ENCODE results near the gene AKT2.

The AKT2 gene

GRCh38 chr19:40270362-40271089 lies 14.6 kb downstream of the AKT2 start:
- H3K9ac ChIP-seq (ENCODE audit: low read length) = no peak overlapping the region
- no peaks in the 10 kb centered on the region for H3K9me2 ChIP-seq (replicated peaks; ENCODE audit: insufficient read depth, low read length)
- H3K4me2 ChIP-seq (ENCODE audit: low read depth, low read length, poor library complexity, severe bottlenecking) = no peak overlapping the region
- H3K27ac ChIP-seq (ENCODE audit: low read depth, low read length) = no peak overlapping the region
- H3K79me2 ChIP-seq (ENCODE audit: insufficient read depth, low read length) = peaks cover 76% of the 10 kb centered on the region
- H3F3A ChIP-seq (ENCODE audit: insufficient read depth) = no peaks in the 10 kb centered on the region
- H3K9me3 ChIP-seq (ENCODE audit: insufficient read depth, low read length) = no peaks in the 10 kb centered on the region
- H3K27me3 ChIP-seq (ENCODE audit: low read length) = no peaks in the 10 kb centered on the region
- no peak overlapping the region for H3K4me3 ChIP-seq (ENCODE audit: insufficient read depth, low read length, poor library complexity, severe bottlenecking)
- TF ChIP-seq EZH2phosphoT487 (conservative IDR thresholded peaks at IDR 0.05; ENCODE audit: low read length) (no peak), CTCF (IDR thresholded peaks at IDR 0.05; ENCODE audit: insufficient read depth, low read length, poor library complexity, severe bottlenecking) (no peak)
- H4K20me1 ChIP-seq (ENCODE audit: low read depth, low read length) = no peaks in the 10 kb centered on the region
- no peak overlapping the region for H2AFZ ChIP-seq (ENCODE audit: low read depth, low read length, severe bottlenecking)
- no peaks in the 10 kb centered on the region for H3K36me3 ChIP-seq (ENCODE audit: low read length)

GRCh38 chr19:40269216-40269940 lies 15.8 kb downstream of the AKT2 start:
- H3K9ac ChIP-seq (ENCODE audit: low read length) = no peak overlapping the region
- H3K4me2 ChIP-seq (ENCODE audit: low read depth, low read length, poor library complexity, severe bottlenecking) = no peak overlapping the region
- no peaks in the 10 kb centered on the region for H4K20me1 ChIP-seq (ENCODE audit: low read depth, low read length)
- H3K9me2 ChIP-seq (replicated peaks; ENCODE audit: insufficient read depth, low read length) = no peaks in the 10 kb centered on the region
- no peaks in the 10 kb centered on the region for H3K36me3 ChIP-seq (ENCODE audit: low read length)
- H3F3A ChIP-seq (ENCODE audit: insufficient read depth) = no peaks in the 10 kb centered on the region
- H3K27me3 ChIP-seq (ENCODE audit: low read length) = no peaks in the 10 kb centered on the region
- no peak overlapping the region for H2AFZ ChIP-seq (ENCODE audit: low read depth, low read length, severe bottlenecking)
- no peaks in the 10 kb centered on the region for H3K9me3 ChIP-seq (ENCODE audit: insufficient read depth, low read length)
- H3K79me2 ChIP-seq (ENCODE audit: insufficient read depth, low read length) = peaks cover 65% of the 10 kb centered on the region
- no peak overlapping the region for H3K27ac ChIP-seq (ENCODE audit: low read depth, low read length)
- TF ChIP-seq CTCF (IDR thresholded peaks at IDR 0.05; ENCODE audit: insufficient read depth, low read length, poor library complexity, severe bottlenecking) (no peak), EZH2phosphoT487 (conservative IDR thresholded peaks at IDR 0.05; ENCODE audit: low read length) (no peak)
- H3K4me3 ChIP-seq (ENCODE audit: insufficient read depth, low read length, poor library complexity, severe bottlenecking) = no peak overlapping the region

- no peaks in the 10 kb centered on the region for H3K9me3 ChIP-seq (ENCODE audit: insufficient read depth, low read length)
- no peak overlapping the region for H3K4me3 ChIP-seq (ENCODE audit: insufficient read depth, low read length, poor library complexity, severe bottlenecking)
- H3K36me3 ChIP-seq (ENCODE audit: low read length) = no peaks in the 10 kb centered on the region
- no peaks in the 10 kb centered on the region for H3K27me3 ChIP-seq (ENCODE audit: low read length)
- no peak overlapping the region for H3K4me2 ChIP-seq (ENCODE audit: low read depth, low read length, poor library complexity, severe bottlenecking)
- no peak overlapping the region for H2AFZ ChIP-seq (ENCODE audit: low read depth, low read length, severe bottlenecking)
- no peaks in the 10 kb centered on the region for H3K9me2 ChIP-seq (replicated peaks; ENCODE audit: insufficient read depth, low read length)
- H3K9ac ChIP-seq (ENCODE audit: low read length) = no peak overlapping the region
- peaks cover 47% of the 10 kb centered on the region for H3K79me2 ChIP-seq (ENCODE audit: insufficient read depth, low read length)
- H3F3A ChIP-seq (ENCODE audit: insufficient read depth) = no peaks in the 10 kb centered on the region
- H3K27ac ChIP-seq (ENCODE audit: low read depth, low read length) = no peak overlapping the region
- H4K20me1 ChIP-seq (ENCODE audit: low read depth, low read length) = no peaks in the 10 kb centered on the region
- no peak for TF ChIP-seq CTCF (IDR thresholded peaks at IDR 0.05; ENCODE audit: insufficient read depth, low read length, poor library complexity, severe bottlenecking)
- no peak for TF ChIP-seq EZH2phosphoT487 (conservative IDR thresholded peaks at IDR 0.05; ENCODE audit: low read length)
Observed at GRCh38 chr19:40267601-40267997, 17.5 kb downstream of the AKT2 start.

Measured in SU-DHL-6 (cell line).